ENCODE results near the gene TMEM95.

Gene TMEM95

GRCh38 chr17:7388856-7389255 lies 33.9 kb downstream of the TMEM95 start:
- no peak for TF ChIP-seq CTCF (IDR thresholded peaks at IDR 0.05; ENCODE audit: low read depth, low read length, missing control alignments)
- no peak for DNase-seq (ENCODE audit: extremely low read depth, low read depth)
- H3K4me3 ChIP-seq (replicated peaks; ENCODE audit: low read depth, low read length), result no peak overlapping the region

GRCh38 chr17:7389924-7390910 lies 35.3 kb downstream of the TMEM95 start:
- no peak overlapping the region for H3K4me3 ChIP-seq (replicated peaks; ENCODE audit: low read depth, low read length)
- DNase-seq (ENCODE audit: extremely low read depth, low read depth), result no peak
- TF ChIP-seq CTCF (IDR thresholded peaks at IDR 0.05; ENCODE audit: low read depth, low read length, missing control alignments), result no peak

- no peak for TF ChIP-seq CTCF (IDR thresholded peaks at IDR 0.05; ENCODE audit: low read depth, low read length, missing control alignments)
- H3K4me3 ChIP-seq (replicated peaks; ENCODE audit: low read depth, low read length), result no peak overlapping the region
- DNase-seq (ENCODE audit: extremely low read depth, low read depth), result no peak
Measured at GRCh38 chr17:7391307-7391706, 36.4 kb downstream of the TMEM95 start.

- no peak for TF ChIP-seq CTCF (IDR thresholded peaks at IDR 0.05; ENCODE audit: low read depth, low read length, missing control alignments)
- no peak for DNase-seq (ENCODE audit: extremely low read depth, low read depth)
- peak overlapping the region; percentile 81 for H3K4me3 ChIP-seq (replicated peaks; ENCODE audit: low read depth, low read length)
Measured at GRCh38 chr17:7392696-7393612, 38.0 kb downstream of the TMEM95 start.

DNA sequence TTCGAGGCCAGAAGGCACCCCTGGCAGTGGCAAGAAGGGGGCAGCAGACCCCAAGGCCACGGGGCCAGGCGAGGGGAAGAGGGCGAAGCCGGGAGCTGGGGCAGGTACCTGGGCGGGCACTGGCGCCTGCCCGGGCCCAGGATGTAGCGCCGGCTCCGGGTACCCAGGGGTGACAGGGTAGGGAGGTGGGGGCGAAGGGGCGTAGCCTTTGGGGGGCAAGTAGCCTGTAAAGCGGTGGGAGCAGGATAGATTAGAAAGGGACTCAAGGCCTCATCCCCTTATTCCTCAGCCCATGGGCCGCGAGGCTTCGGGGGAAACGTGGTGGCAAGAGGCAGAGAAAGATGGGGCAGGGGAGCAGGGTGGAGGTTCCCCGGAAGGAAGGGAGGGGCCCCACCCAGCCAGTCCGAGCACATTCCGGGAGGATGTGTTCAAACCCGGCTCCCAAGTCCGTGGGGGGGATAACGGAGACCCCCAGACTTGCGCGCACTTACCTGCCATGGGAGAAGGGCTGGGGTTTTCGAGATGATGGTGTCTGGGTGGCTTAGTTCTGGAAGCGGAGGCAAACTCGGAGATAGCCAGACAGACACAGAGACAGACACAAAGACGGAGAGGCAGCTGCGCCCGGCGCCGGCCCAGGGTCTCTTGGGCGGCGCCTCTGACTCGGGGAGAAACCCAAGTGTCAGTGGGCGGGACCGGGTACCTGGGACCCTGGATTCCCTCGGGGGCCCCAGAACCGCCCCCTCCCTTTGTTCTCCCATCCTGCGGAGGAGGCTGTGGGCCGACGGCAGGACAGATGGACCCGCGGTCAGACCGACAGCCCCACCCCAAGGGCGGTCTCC lies 38.9 kb downstream of the TMEM95 start:
- no peak for DNase-seq (ENCODE audit: extremely low read depth, low read depth)
- peak; percentile 8 for TF ChIP-seq CTCF (IDR thresholded peaks at IDR 0.05; ENCODE audit: low read depth, low read length, missing control alignments)
- peak overlapping the region; percentile 81 for H3K4me3 ChIP-seq (replicated peaks; ENCODE audit: low read depth, low read length)

Data from HFF-Myc (cell line).